HG02571 (cell line): ENCODE data around the gene TCEANC2.

Experiments
- ATAC-seq: cut with Tn5 transposase; IDR thresholded peaks from one replicate; pipeline ENCODE4 v1.9.1; 2021; ENCODE audit warnings: mild to moderate bottlenecking, moderate library complexity; ENCODE audit not compliant: unreplicated experiment

The TCEANC2 gene

DNA sequence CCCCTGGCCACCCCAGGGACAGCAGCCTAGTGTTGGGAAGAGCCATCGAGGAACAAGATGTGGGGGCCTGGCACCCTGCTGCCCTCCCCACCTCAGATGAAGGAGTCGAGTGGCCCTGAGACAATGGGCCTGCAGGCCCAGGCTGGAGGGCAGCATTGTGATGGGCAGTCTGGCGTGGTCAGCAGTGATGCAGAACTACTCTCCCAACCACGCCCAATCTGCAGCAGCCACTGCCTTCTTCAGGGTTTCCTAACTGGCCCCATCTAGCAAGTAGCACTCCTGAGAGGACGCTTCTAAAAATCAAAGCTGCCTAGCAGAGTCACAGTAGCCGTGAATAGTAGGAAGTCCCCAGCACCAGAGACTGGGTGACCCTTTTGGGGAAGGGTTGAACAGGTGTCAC, 80.9 kb downstream of the TCEANC2 start:
- ATAC-seq, result no peak

DNA sequence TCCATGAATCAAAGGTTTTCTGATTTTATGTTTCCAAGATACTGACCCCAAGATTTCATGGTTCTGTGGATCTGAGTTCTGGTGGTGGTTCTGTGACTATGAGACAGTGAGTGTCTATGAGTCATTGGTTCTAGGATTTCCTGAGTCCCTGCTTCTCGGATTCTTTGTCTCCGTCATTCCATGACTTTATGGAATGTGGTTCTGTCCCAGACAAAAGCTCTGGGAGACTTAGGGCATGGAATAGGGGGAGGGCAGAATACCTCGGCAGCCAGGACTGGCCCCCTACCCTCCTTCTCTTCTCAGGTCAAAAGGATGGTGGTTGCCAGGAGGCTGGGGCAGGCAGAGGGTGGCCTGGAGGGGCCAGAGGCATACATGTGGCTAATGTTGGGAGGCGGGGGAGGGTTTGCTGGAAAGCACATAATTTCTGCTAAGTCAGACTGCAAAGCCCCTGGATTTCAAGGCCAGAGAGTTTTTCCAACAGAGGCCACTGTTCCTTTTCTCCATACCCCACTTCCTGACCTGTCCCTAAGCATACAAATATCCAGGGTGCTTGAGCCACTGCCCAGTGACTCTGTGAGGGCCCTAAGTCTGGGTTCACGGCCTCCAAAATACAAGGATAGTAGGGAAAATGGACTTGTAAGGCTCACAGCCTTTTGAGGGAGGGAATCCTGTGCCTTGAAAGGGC, 82.2 kb downstream of the TCEANC2 start:
- ATAC-seq, result no peak

DNA sequence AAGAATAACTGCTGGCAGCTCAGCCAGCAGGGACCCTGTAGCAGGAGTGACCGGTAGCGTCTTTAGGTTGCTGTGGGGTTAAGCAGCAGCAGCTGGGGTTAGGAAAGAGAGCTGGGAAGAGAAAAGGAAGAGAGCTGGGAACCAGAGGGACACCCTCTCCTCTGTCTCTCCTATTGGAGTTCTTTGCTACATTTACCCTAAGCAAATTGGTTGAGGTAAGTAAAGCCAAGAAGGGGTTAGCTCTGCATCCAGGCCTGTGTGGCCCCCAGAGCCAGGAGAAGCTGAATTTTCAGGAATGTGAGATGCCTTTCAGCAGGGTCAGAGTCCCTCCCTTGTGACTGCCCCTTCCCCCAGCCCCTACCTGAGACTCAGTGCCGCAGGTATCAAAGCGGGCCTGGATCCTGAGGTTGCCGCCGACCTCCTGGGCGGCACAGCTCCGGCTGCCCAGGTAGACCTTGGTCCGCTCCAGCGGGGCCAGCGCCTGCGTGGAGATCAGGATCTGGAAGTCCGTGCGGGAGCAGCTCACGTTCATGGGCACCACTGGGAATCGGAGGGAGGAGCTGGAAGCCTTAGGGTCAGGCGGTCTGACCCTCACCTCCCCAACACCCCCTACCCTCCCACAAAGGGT, 83.0 kb downstream of the TCEANC2 start:
- no peak for ATAC-seq

DNA sequence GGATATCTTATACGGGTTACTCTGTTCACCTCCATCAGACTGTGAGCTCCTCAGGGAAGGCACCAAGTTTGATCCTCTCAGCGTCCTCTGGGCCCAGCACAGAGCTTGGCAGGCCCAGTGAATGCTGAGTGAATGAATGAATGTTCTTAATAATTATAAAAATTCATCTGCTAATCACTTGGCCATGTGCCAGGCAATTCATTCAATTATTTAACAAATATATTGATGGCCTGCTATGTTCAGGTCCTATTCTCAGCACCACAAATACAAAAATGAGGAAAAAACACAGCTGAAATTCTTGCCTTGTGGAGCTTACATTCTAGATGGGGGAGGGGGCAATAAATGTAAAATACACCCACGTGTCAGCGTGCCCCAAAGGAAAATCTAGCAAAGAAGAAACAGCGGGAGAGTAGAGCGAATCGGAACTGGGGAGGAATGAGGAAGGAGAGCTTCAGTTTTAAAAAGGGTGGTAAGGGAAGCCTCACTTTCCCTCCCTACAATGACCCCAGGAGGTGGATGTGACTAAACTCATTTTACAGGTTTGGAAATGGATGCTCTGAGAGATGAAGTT, 83.6 kb downstream of the TCEANC2 start:
- no peak for ATAC-seq

DNA sequence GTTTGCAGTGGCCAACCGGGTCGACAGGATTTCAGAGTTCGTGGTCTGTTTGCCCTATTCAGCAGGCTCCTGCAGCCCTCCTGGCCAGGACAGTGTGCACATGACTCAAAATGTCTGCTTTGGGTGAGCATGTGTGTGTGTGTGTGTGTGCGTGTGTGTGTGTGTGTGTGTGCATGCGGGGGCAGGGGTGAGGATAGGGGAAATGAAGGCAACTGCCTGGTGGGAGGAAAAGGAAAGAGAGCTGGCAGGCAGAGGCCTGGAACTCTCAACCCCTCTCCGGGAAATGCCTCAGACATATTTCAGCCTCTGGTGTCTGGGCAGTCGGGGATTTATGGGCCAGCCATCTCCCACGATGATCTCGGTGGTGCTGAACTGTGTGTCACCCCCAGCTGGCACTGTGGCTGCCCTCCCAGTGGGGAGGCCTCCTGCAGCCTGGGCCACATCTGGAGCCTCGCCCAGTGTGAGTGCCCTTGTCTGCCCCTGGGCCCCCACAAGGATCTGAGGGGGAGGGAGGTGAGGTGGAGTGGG, 84.2 kb downstream of the TCEANC2 start:
- ATAC-seq, result no peak

DNA sequence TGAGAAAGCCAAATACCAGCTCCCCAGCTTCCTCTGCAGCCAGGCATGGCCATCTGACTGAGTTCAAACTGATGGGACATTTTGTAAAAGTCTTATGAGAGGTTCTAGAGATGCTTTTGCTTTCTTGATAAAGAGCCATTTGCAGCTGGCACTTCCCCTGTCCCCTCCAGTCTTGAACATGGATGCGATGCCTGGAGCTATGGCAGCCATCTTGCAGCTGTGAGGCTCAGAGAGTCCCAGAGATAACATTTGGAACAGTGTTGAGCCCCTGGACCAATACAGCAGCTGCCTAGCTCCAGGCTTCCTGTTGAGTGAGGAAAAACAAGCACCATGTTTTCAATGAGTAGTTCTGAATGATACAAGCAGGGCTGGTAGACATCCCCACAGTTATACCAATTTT, 85.6 kb downstream of the TCEANC2 start:
- no peak for ATAC-seq

DNA sequence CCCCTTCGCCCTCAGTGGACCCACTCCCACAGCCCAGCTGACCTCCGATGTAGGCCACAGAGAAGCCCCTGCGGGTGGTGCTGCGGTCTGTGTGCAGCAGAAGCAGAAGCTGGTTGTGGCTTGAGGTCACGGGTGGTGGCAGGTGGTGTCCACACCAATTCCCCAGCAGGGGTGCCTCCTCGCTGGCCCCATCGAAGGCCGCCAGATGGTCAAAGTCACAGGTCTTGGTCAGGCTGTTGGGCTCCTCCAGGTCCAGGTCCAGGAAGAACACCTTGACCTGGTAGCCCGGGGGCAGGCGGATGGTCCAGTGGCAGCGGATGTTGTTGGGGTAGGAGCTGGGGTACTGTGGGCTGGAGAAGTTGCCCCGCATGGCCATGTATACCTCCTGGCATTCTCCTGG, 86.3 kb downstream of the TCEANC2 start:
- ATAC-seq, result no peak

DNA sequence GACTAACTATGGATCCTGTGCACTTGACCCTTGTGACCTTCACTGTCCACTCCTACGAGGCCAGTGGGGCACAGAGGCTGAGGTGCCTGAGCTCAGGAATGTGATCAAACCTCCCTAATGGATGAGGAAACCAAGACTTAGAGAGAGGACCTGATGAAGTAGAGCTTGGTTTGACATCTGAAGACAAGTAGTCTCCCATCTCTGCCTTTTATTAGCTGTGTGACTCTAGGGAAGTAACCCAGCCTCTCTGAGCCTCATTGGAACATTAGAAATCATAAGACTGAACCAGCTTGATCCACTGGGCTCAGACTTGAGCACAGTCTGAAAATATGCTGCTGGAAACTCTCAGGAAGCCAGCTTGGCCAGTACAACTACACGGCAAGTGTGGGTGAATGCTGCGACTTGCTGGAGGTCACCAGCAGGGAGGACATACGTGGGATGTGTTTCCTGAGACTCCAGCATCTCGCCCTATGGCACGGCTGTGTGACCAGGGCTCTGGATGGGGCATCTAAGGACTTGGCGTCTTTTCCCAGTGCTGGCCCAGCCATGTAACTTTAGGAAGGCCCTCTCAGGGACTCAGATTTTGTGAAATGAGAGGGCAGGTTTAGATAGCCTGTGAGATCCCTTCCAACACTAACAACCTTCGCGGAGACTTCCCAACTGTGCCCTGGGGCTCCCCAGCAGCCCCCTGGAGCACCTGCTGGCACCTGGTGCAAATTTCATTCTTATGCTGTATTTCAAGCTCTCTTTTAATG, 88.9 kb downstream of the TCEANC2 start:
- no peak for ATAC-seq

DNA sequence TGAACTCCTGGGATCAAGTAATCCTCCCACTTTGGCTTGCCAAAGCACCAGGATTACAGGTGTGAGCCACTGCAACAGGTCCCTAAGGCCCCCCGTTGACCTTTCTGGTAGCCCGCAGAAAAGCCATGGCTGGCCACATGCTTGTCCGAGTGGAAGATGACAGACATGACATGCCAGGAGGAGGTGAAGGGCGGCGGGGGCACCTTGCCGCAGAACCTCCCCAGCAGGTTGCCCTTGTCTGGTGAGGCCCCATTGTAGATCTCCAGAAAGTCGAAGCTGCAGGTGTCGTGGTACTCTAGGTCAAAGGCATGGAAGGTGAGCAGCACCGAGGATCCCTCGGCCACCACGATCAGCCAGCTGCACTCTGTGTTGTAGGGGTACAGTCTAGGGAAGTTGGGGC, 91.0 kb downstream of the TCEANC2 start:
- ATAC-seq, result no peak

DNA sequence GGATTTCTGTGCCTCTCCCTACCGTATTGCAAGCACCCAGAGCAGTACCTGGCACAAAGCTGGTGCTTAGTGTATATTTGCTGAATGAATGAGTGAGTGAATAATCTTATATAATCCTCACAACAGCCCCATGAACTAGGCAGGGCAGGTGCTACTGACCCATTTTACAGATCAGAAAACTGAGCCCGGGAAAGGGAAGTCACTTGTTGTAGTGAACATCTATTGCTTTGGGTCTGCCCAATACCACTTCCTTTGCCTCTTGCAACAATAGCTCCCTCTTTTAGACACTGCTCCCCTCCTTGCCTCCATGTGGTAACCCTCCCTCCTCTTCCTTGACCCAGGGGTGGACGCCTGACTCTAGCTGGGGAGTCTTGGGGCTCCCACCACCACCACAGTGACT, 96.3 kb downstream of the TCEANC2 start:
- no peak for ATAC-seq

DNA sequence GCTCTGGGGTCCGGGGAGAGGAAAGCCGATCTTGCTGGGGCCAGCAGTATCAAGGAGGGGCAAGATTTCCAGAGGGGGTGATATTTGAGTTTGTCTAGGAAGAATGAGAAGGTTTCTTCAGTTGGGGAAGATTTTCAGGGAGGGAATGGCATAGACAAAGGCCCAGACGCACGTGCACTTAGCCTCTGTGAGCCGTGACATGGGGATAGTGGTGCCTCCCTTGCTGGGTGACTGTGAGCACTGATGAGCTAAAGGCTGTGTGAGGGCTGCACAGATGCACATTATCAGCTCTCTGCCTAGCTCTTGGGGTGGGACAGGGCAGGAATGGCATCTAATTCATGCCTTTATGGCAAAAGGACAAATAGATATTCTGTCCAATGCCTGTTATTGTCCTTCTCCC, 97.6 kb downstream of the TCEANC2 start:
- ATAC-seq, result no peak

DNA sequence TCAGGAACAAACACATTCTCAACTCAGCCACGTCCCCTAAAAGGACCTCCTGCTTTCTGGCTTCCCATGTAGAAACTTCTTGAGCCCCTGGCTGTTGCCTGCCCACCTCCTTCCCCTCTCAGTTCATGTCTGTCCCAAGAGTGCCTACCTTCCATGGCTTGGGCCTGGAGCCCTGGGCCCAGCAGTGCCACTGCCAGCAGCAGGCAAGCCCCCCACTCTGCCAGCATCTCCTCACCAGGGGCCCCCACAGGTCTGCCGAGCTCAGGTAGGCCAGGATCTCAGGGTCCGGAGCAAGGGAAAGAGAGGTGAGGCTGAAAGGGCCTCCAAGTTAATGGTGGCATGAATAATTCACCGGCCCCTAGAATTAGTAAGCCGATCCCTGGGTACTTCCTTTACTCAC, 99.3 kb downstream of the TCEANC2 start, which contains the start of gene CDCP2:
Gene CDCP2 (minus strand): TSS at position 305 of the 400 bp plus-strand sequence. CDS start 78 bp downstream, at position 227.
- no peak for ATAC-seq

DNA sequence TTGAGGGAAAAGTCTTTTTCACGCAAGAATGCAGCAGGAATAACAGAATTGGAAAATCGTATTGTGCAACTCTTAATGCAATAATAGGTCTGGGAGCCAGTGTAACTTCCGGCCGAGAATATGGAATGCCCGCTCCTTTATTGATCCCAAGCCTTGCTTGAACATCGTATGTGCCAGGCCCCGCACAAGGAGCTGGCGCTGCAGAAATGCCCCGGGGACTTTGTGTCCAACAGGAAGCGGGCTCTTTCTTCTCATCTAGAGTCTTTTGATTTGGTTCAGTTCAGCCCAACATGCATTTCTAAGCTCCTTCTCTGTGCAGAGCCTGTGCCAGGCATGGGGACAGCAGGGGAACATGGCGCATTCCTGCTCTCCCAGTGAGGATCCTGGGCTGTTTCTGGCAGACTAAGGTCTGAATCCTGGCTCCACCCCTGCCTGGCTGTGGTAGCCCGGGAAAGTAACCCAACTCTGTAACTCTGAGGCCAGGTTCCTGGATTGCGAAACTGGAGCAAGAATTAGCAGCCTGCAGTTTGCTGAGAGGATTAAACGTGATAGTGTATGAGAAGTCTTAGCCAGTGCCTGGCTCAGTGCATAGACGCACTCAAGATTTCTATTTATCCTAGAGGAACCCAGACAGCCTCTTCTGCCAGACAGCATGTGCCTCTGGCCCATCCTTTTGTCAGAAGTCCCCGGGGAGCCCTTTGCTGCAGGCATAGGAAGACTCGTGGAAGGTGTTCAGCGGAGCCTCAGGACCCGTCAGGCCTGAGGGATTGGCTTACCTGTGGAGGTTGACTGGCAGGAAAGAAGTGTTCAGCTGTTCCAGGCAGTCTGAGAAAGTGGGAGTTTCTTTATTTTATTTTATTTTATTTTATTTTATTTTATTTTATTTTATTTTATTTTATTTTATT, 100.4 kb downstream of the TCEANC2 start:
- no peak for ATAC-seq
